HFFc6 (cell line): Measurements from ENCODE around the gene MADD. TPM values are rescaled to one million over a fixed set of nuclear protein-coding genes. Genes with fewer than 3 reads are reported as not detected.
"Not testable (repeated sequence)": the region's sequence is repeated elsewhere in the genome, so short reads cannot be mapped to it uniquely, and the experiment has no call there.

Experiments
- DNase-seq: peaks from one replicate; pipeline ENCODE4 v3.0.0-alpha.2; 2018
- H3K27ac Mint-ChIP-seq: 2 replicates; pipeline ENCODE4 v1.8.0; 2020; ENCODE audit warnings: mild to moderate bottlenecking, mixed read lengths
- H3K27me3 Mint-ChIP-seq: 2 replicates; pipeline ENCODE4 v1.8.0; 2021; ENCODE audit warnings: mild to moderate bottlenecking, moderate library complexity, mixed read lengths; ENCODE audit not compliant: insufficient read depth
- H3K36me3 Mint-ChIP-seq: 2 replicates; pipeline ENCODE4 v1.8.0; 2021; ENCODE audit warnings: low read depth, mixed read lengths
- H3K4me1 Mint-ChIP-seq: 2 replicates; pipeline ENCODE4 v1.8.0; 2020; ENCODE audit warnings: low read depth, mixed read lengths
- H3K4me3 Mint-ChIP-seq: 2 replicates; pipeline ENCODE4 v1.8.0; 2020; ENCODE audit warnings: mild to moderate bottlenecking, moderate library complexity, mixed read lengths
- H3K9me3 Mint-ChIP-seq: 2 replicates; pipeline ENCODE4 v1.8.0; 2020; ENCODE audit warnings: mild to moderate bottlenecking, mixed read lengths
- CTCF ChIP-seq: fragments of 200-600 bp; sonication (generic); IDR thresholded peaks from 2 replicates; pipeline ENCODE4 v1.5.0; 2021; ENCODE audit warnings: antibody characterized with exemption, mild to moderate bottlenecking
- total RNA-seq, 6 experiments: library from RNA; stranded (reverse); fragmentation: NEBNext Ultra II Directional; extraction: Animal tissue kit (Norgen Biotek cat#: 25700); gene quantifications; 2 replicates in 1 of 6; 3 replicates in 5 of 6; pipeline ENCODE4 v1.2.3, GENCODE V29; 2021

MADD gene
- total RNA-seq, 6 experiments from 2014 or later = 22.4 to 30.5 (median 25.2) TPM

- H3K4me1 Mint-ChIP-seq = peaks cover 6% of the 10 kb centered on the region; the same call in 1 of the 2 replicates
- TF ChIP-seq CTCF = no peak
- peaks cover 6% of the 10 kb centered on the region; the same call in 1 of the 2 replicates for H3K36me3 Mint-ChIP-seq
- H3K4me3 Mint-ChIP-seq = no peak overlapping the region
- peaks cover 3% of the 10 kb centered on the region for H3K27me3 Mint-ChIP-seq
- no peak overlapping the region for H3K27ac Mint-ChIP-seq
- no peaks in the 10 kb centered on the region for H3K9me3 Mint-ChIP-seq
- DNase-seq = no peak
Observed at GRCh38 chr11:47332791-47333525, 63.0 kb downstream of the MADD start.

- H3K27ac Mint-ChIP-seq = no peak overlapping the region
- no peak for DNase-seq
- TF ChIP-seq CTCF = no peak
- peaks cover 6% of the 10 kb centered on the region; the same call in 1 of the 2 replicates for H3K36me3 Mint-ChIP-seq
- no peaks in the 10 kb centered on the region for H3K9me3 Mint-ChIP-seq
- H3K27me3 Mint-ChIP-seq = peaks cover 3% of the 10 kb centered on the region
- H3K4me1 Mint-ChIP-seq = peaks cover 6% of the 10 kb centered on the region; the same call in 1 of the 2 replicates
- H3K4me3 Mint-ChIP-seq = no peak overlapping the region
Observed at GRCh38 chr11:47333526-47333845, 63.6 kb downstream of the MADD start.

GRCh38 chr11:47333886-47334443 lies 64.0 kb downstream of the MADD start:
- Mint-ChIP-seq H3K27me3 (peaks cover 3% of the 10 kb centered on the region), H3K9me3 (no peaks in the 10 kb centered on the region), H3K4me1 (peaks cover 6% of the 10 kb centered on the region; the same call in 1 of the 2 replicates), H3K27ac (no peak overlapping the region), H3K4me3 (no peak overlapping the region), H3K36me3 (peaks cover 2% of the 10 kb centered on the region; the same call in 1 of the 2 replicates)
- no peak for TF ChIP-seq CTCF
- DNase-seq = no peak

GRCh38 chr11:47334699-47335411 lies 64.9 kb downstream of the MADD start:
- H3K9me3 Mint-ChIP-seq, H3K4me3 Mint-ChIP-seq, H3K36me3 Mint-ChIP-seq, H3K27me3 Mint-ChIP-seq, H3K27ac Mint-ChIP-seq, DNase-seq, H3K4me1 Mint-ChIP-seq: not testable (repeated sequence)

GRCh38 chr11:47335733-47336132 lies 65.8 kb downstream of the MADD start:
- Mint-ChIP-seq H3K4me1 (no peaks in the 10 kb centered on the region), H3K4me3 (no peak overlapping the region), H3K27ac (no peak overlapping the region), H3K27me3 (peaks cover 8% of the 10 kb centered on the region), H3K36me3 (no peaks in the 10 kb centered on the region), H3K9me3 (no peaks in the 10 kb centered on the region)
- DNase-seq = no peak
- TF ChIP-seq CTCF = no peak

- no peaks in the 10 kb centered on the region for H3K4me1 Mint-ChIP-seq
- H3K27me3 Mint-ChIP-seq = peaks cover 10% of the 10 kb centered on the region
- H3K36me3 Mint-ChIP-seq = no peaks in the 10 kb centered on the region
- H3K9me3 Mint-ChIP-seq = no peaks in the 10 kb centered on the region
- DNase-seq = no peak
- H3K4me3 Mint-ChIP-seq = no peak overlapping the region
- no peak overlapping the region for H3K27ac Mint-ChIP-seq
- TF ChIP-seq CTCF = no peak
Observed at GRCh38 chr11:47336595-47336994, 66.7 kb downstream of the MADD start.
